A549 (cell line): ENCODE data around the gene OSBPL3.

Experiments
- CEBPB ChIP-seq, 2 experiments: fragments of >200 bp in 1 of 2; sonication (Bioruptor Twin) in 1 of 2; formaldehyde crosslinking in 1 of 2; IDR thresholded peaks; 2 replicates each; pipeline ENCODE4 v1.6.1; 2012 to 2016
- CTCF ChIP-seq: fragments of >200 bp; sonication (Bioruptor Twin); formaldehyde crosslinking; IDR thresholded peaks from 3 replicates; pipeline ENCODE4 v1.5.1; 2016
- JUNB ChIP-seq: fragments of >200 bp; sonication (Bioruptor Twin); formaldehyde crosslinking; IDR thresholded peaks from 2 replicates; pipeline ENCODE4 v1.6.1; 2016
- NPAS2 ChIP-seq: fragments of 250-450 bp; sonication (Bioruptor Pico); IDR thresholded peaks from 2 replicates; pipeline ENCODE4 v1.8.0; 2022; ENCODE audit warnings: mild to moderate bottlenecking, moderate library complexity, borderline replicate concordance
- POLR2A ChIP-seq: IDR thresholded peaks from 2 replicates; pipeline ENCODE4 v1.6.1; 2012; ENCODE audit warnings: mild to moderate bottlenecking, low read length
- RCOR1 ChIP-seq: fragments of 150-350 bp; IDR thresholded peaks from 2 replicates; pipeline ENCODE4 v1.6.1; 2014; ENCODE audit warnings: antibody characterized with exemption, low read length, low read depth
- REST ChIP-seq: fragments of 200-600 bp; sonication (generic); IDR thresholded peaks from 2 replicates; pipeline ENCODE4 v1.6.1; 2016; ENCODE audit warnings: antibody characterized with exemption, mild to moderate bottlenecking, moderate library complexity
- TF ChIP-seq, protein P1 (sequence below): fragments of 150-350 bp; IDR thresholded peaks from 2 replicates; pipeline ENCODE4 v1.6.1; 2014; ENCODE audit warnings: low read depth, mild to moderate bottlenecking, low read length

DNA sequence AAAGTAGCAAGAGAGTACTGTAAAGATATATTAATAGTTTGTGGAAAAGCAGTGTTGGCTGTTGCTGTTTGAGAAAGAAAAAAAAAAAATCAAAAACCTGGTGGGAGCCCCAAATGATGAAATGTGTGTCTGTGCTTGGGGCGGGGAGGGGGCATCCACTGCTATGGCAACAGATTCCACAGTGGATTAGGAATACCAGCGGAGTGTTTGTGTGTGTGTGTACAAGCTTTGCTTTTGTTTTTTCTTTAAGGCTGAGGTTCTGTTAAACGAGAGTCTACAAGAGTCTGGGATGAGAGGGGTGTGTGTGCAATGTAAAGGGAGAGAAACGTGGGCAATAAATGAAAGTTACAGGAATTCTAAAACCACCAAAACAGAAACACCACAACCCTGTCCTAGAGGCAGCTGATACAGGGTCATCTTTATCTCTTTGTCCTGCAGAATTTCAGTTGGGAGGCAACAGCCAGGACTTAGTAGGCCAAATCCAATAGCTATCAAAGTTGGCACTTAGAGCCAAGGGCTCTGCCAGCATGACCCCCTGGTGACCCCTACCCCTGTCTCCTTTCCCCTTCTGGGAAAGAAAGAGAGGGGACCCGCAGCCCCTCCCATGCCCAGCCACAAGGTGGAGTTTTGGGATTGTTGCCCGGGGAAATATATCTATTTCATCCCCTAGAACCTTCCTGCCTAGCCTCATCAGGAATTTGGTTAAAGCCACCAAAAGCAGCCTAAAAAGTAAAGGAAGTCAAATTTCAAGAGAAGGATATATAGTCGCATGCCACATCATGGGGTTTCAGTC lies 85.4 kb downstream of the OSBPL3 start:
- no peak for TF ChIP-seq POLR2A
- TF ChIP-seq RCOR1: no peak
- TF ChIP-seq JUNB: no peak
- no peak for TF ChIP-seq NPAS2
- TF ChIP-seq CTCF: peak; percentile 23; the same call in 2 of the 3 replicates
- no peak for TF ChIP-seq REST
- TF ChIP-seq, protein P1, sequence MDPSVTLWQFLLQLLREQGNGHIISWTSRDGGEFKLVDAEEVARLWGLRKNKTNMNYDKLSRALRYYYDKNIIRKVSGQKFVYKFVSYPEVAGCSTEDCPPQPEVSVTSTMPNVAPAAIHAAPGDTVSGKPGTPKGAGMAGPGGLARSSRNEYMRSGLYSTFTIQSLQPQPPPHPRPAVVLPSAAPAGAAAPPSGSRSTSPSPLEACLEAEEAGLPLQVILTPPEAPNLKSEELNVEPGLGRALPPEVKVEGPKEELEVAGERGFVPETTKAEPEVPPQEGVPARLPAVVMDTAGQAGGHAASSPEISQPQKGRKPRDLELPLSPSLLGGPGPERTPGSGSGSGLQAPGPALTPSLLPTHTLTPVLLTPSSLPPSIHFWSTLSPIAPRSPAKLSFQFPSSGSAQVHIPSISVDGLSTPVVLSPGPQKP: no peak
- TF ChIP-seq CEBPB (IDR thresholded peaks at IDR 0.05): no peak
